HepG2 (cell line): ENCODE measurements around the gene PWP1. TPM values are rescaled to one million over a fixed set of nuclear protein-coding genes. Genes with fewer than 3 reads are reported as not detected.

Experiments used
- ATRX ChIP-seq: sonication (generic); formaldehyde crosslinking; IDR thresholded peaks from 2 replicates; pipeline ENCODE4 v1.4.0; 2020; ENCODE audit warnings: missing genetic modification reagents, borderline replicate concordance
- CEBPB ChIP-seq: IDR thresholded peaks from 2 replicates; pipeline ENCODE4 v1.6.1; 2011; ENCODE audit warnings: low read depth, low read length, improper control_type of control experiment, borderline replicate concordance
- FIP1L1 ChIP-seq: fragments of 200-400 bp; formaldehyde crosslinking; IDR thresholded peaks from 2 replicates; pipeline ENCODE4 v1.6.1; 2018; ENCODE audit warnings: low read depth, mild to moderate bottlenecking, low read length, moderate library complexity, borderline replicate concordance; ENCODE audit not compliant: insufficient read depth
- FLYWCH1 ChIP-seq: sonication (generic); formaldehyde crosslinking; IDR thresholded peaks from 2 replicates; pipeline ENCODE4 v1.8.1; 2023; ENCODE audit warnings: mild to moderate bottlenecking, missing genetic modification reagents
- JUN ChIP-seq: sonication (generic); formaldehyde crosslinking; IDR thresholded peaks from 2 replicates; pipeline ENCODE4 v1.4.0; 2020; ENCODE audit warnings: mild to moderate bottlenecking, missing genetic modification reagents
- KAT7 ChIP-seq: IDR thresholded peaks from 2 replicates; pipeline ENCODE4 v1.6.1; 2018; ENCODE audit warnings: borderline replicate concordance, missing compliant biosample characterization
- MAFG ChIP-seq: sonication (generic); formaldehyde crosslinking; IDR thresholded peaks from 2 replicates; pipeline ENCODE4 v1.5.1; 2020; ENCODE audit warnings: mild to moderate bottlenecking, missing genetic modification reagents
- NFYC ChIP-seq: IDR thresholded peaks from 2 replicates; pipeline ENCODE4 v1.6.1; 2016; ENCODE audit warnings: missing genetic modification reagents, missing compliant biosample characterization
- NR1H2 ChIP-seq: sonication (generic); formaldehyde crosslinking; IDR thresholded peaks from 2 replicates; pipeline ENCODE4 v1.8.1; 2022; ENCODE audit warnings: low read depth, missing genetic modification reagents, borderline replicate concordance
- PRMT3 ChIP-seq: sonication (generic); formaldehyde crosslinking; IDR thresholded peaks from 2 replicates; pipeline ENCODE4 v1.8.1; 2022; ENCODE audit warnings: low read depth, mild to moderate bottlenecking, moderate library complexity, missing genetic modification reagents, borderline replicate concordance
- PTBP1 ChIP-seq: fragments of 200-400 bp; formaldehyde crosslinking; IDR thresholded peaks from 2 replicates; pipeline ENCODE4 v1.6.1; 2018; ENCODE audit warnings: low read length, low read depth; ENCODE audit not compliant: poor library complexity, severe bottlenecking
- REL ChIP-seq: sonication (generic); formaldehyde crosslinking; conservative IDR thresholded peaks from 2 replicates; pipeline ENCODE4 v1.8.0; 2022; ENCODE audit warnings: mild to moderate bottlenecking, missing genetic modification reagents, moderate library complexity
- SETDB1 ChIP-seq: sonication (generic); formaldehyde crosslinking; IDR thresholded peaks from 2 replicates; pipeline ENCODE4 v1.5.1; 2020; ENCODE audit warnings: missing genetic modification reagents, mild to moderate bottlenecking, borderline replicate concordance
- TAF15 ChIP-seq: fragments of 200-400 bp; formaldehyde crosslinking; IDR thresholded peaks from one replicate; pipeline ENCODE4 v1.6.1; 2018; ENCODE audit warnings: mild to moderate bottlenecking, low read depth, low read length; ENCODE audit not compliant: poor library complexity, severe bottlenecking
- TBL1XR1 ChIP-seq: fragments of 150-350 bp; IDR thresholded peaks from 2 replicates; pipeline ENCODE4 v1.6.1; 2014; ENCODE audit warnings: borderline replicate concordance, low read length; ENCODE audit not compliant: partially characterized antibody
- TERF1 ChIP-seq: sonication (generic); formaldehyde crosslinking; IDR thresholded peaks from 2 replicates; pipeline ENCODE4 v1.8.0; 2022; ENCODE audit warnings: mild to moderate bottlenecking, missing genetic modification reagents, moderate library complexity
- TP53 ChIP-seq: sonication (generic); formaldehyde crosslinking; conservative IDR thresholded peaks from 2 replicates; pipeline ENCODE4 v1.4.0; 2020; ENCODE audit warnings: missing genetic modification reagents
- ZBTB1 ChIP-seq: sonication (generic); formaldehyde crosslinking; IDR thresholded peaks from 2 replicates; pipeline ENCODE4 v1.4.0; 2020; ENCODE audit warnings: missing genetic modification reagents, borderline replicate concordance
- ZC3H13 ChIP-seq: sonication (generic); formaldehyde crosslinking; IDR thresholded peaks from 2 replicates; pipeline ENCODE4 v1.8.1; 2023; ENCODE audit warnings: mild to moderate bottlenecking, missing genetic modification reagents, moderate library complexity
- ZFP36L1 ChIP-seq: sonication (generic); formaldehyde crosslinking; IDR thresholded peaks from 2 replicates; pipeline ENCODE4 v1.8.0; 2022; ENCODE audit warnings: mild to moderate bottlenecking, missing genetic modification reagents, moderate library complexity
- ZNF232 ChIP-seq: sonication (generic); formaldehyde crosslinking; IDR thresholded peaks from 2 replicates; pipeline ENCODE4 v1.4.0; 2020; ENCODE audit warnings: missing genetic modification reagents, borderline replicate concordance
- ZNF331 ChIP-seq: sonication (generic); formaldehyde crosslinking; IDR thresholded peaks from 2 replicates; pipeline ENCODE4 v1.4.0; 2020; ENCODE audit warnings: missing genetic modification reagents
- ZNF546 ChIP-seq: sonication (generic); formaldehyde crosslinking; conservative IDR thresholded peaks from 2 replicates; pipeline ENCODE4 v1.8.1; 2023; ENCODE audit warnings: mild to moderate bottlenecking, missing genetic modification reagents
- ZNF619 ChIP-seq: sonication (generic); formaldehyde crosslinking; IDR thresholded peaks from 2 replicates; pipeline ENCODE4 v1.4.0; 2020; ENCODE audit warnings: mild to moderate bottlenecking, missing genetic modification reagents
- ZNF703 ChIP-seq: sonication (generic); formaldehyde crosslinking; IDR thresholded peaks from 2 replicates; pipeline ENCODE4 v1.5.1; 2020; ENCODE audit warnings: missing genetic modification reagents, mild to moderate bottlenecking, moderate library complexity, borderline replicate concordance
- ZNF83 ChIP-seq: sonication (generic); formaldehyde crosslinking; IDR thresholded peaks from 2 replicates; pipeline ENCODE4 v1.4.0; 2020; ENCODE audit warnings: missing genetic modification reagents, mild to moderate bottlenecking, borderline replicate concordance
- ZSCAN25 ChIP-seq: sonication (generic); formaldehyde crosslinking; IDR thresholded peaks from 2 replicates; pipeline ENCODE4 v1.8.0; 2022; ENCODE audit warnings: mild to moderate bottlenecking, missing genetic modification reagents
- polyA plus RNA-seq, 8 experiments: library from polyadenylated mRNA; depleted of rRNA in 3 of 8; stranded (reverse) in 7 of 8; unstranded in 1 of 8; fragments of >200 nt; fragmentation: Illumina TruSeq in 4 of 8; extraction: Trizol in 4 of 8; gene quantifications; 2 replicates each; pipeline versions ENCODE4 v1.2.1 to v1.2.3, GENCODE V29; 2011 to 2016; ENCODE audit warnings: low read depth in 4 of 8, missing spikeins in 1 of 8, mixed read lengths in 1 of 8; ENCODE audit not compliant: insufficient read depth in 1 of 8
- total RNA-seq, 5 experiments: library from RNA; depleted of rRNA; stranded (reverse); fragments of >200 nt; fragmentation: Illumina TruSeq; extraction: Trizol; gene quantifications; 2 replicates each; pipeline ENCODE4 v1.2.3, GENCODE V29; 2016; ENCODE audit warnings: low read depth in 1 of 5
- TF ChIP-seq, protein P1 (sequence below): IDR thresholded peaks from 2 replicates; pipeline ENCODE4 v1.6.1; 2016; ENCODE audit warnings: missing compliant biosample characterization, missing genetic modification reagents, borderline replicate concordance

Gene PWP1
- total and polyA plus RNA-seq, 2 of the 13 experiments (the other 11 are each of a cell fraction or from before 2014, with no cell fraction given), result 65.9 to 70.2 TPM

- TF ChIP-seq FLYWCH1 (CRISPR knock-in tag), result no peak
- TF ChIP-seq SETDB1 (CRISPR knock-in tag), result no peak
- 0 out of 2 replicates have a peak, but pooled peaks have one; percentile 73 for TF ChIP-seq ZC3H13
- 0 out of 2 replicates have a peak, but pooled peaks have one; percentile 48 for TF ChIP-seq ZFP36L1 (CRISPR knock-in tag)
- peak; percentile 95 for TF ChIP-seq KAT7 (CRISPR knock-in tag)
- TF ChIP-seq ZNF331 (CRISPR knock-in tag), result peak; percentile 83; the same call in 1 of the 2 replicates
- TF ChIP-seq ZNF83 (CRISPR knock-in tag), result no peak
- TF ChIP-seq ZSCAN25 (CRISPR knock-in tag), result peak; percentile 61; the same call in 1 of the 2 replicates
- no peak for TF ChIP-seq MAFG (CRISPR knock-in tag)
- 0 out of 2 replicates have a peak, but pooled peaks have one; percentile 45 for TF ChIP-seq TP53 (CRISPR knock-in tag)
- TF ChIP-seq TBL1XR1, result no peak
- TF ChIP-seq, protein P1, sequence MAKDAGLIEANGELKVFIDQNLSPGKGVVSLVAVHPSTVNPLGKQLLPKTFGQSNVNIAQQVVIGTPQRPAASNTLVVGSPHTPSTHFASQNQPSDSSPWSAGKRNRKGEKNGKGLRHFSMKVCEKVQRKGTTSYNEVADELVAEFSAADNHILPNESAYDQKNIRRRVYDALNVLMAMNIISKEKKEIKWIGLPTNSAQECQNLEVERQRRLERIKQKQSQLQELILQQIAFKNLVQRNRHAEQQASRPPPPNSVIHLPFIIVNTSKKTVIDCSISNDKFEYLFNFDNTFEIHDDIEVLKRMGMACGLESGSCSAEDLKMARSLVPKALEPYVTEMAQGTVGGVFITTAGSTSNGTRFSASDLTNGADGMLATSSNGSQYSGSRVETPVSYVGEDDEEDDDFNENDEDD, result 0 out of 2 replicates have a peak, but pooled peaks have one; percentile 73
- TF ChIP-seq PTBP1, result no peak
- no peak; the same call in 1 of the 2 replicates for TF ChIP-seq CEBPB
- no peak for TF ChIP-seq ZNF619 (CRISPR knock-in tag)
- TF ChIP-seq ZNF232, result peak; percentile 97
- TF ChIP-seq TAF15, result peak; percentile 47
- no peak for TF ChIP-seq REL (CRISPR knock-in tag)
- TF ChIP-seq NFYC (CRISPR knock-in tag), result peak; percentile 59
- no peak; the same call in 1 of the 2 replicates for TF ChIP-seq PRMT3 (CRISPR knock-in tag)
- no peak for TF ChIP-seq ZBTB1 (CRISPR knock-in tag)
- TF ChIP-seq ZNF703 (CRISPR knock-in tag), result 0 out of 2 replicates have a peak, but pooled peaks have one; percentile 26
- TF ChIP-seq JUN, result no peak
- TF ChIP-seq FIP1L1, result no peak
- TF ChIP-seq ZNF546 (CRISPR knock-in tag), result no peak
- no peak for TF ChIP-seq TERF1 (CRISPR knock-in tag)
- no peak for TF ChIP-seq ATRX (CRISPR knock-in tag)
- TF ChIP-seq NR1H2 (CRISPR knock-in tag), result 0 out of 2 replicates have a peak, but pooled peaks have one; percentile 62
Observed at GRCh38 chr12:107685360-107686248, at the start of gene PWP1 (continued).
